CD14-positive monocyte (primary cell): ENCODE results near the gene PALS2. TPM values are rescaled to one million over a fixed set of nuclear protein-coding genes. Genes with fewer than 3 reads are reported as not detected.

Experiments used
- DNase-seq, 3 donors: peaks; one replicate each; pipeline ENCODE4 v3.0.0-alpha.2; 2011 to 2022
- H2AFZ ChIP-seq: 2 replicates; pipeline ENCODE4 v1.6.0; 2012; ENCODE audit warnings: mild to moderate bottlenecking, low read depth, low read length, inconsistent platforms; ENCODE audit not compliant: insufficient read depth, poor library complexity, severe bottlenecking
- H3K27ac ChIP-seq, 2 donors: 1 replicate in 1 of 2; 2 replicates in 1 of 2; pipeline ENCODE4 v1.5.1; 2012 to 2013; ENCODE audit warnings: low read length in 2 of 2, control low read depth in 1 of 2, inconsistent platforms in 1 of 2, low read depth in 1 of 2, mild to moderate bottlenecking in 1 of 2
- H3K27me3 ChIP-seq, 2 donors: one replicate each; pipeline versions ENCODE4 v1.6.0 to v1.6.1; 2011 to 2013; ENCODE audit warnings: low read length in 2 of 2; ENCODE audit not compliant: control insufficient read depth in 2 of 2, insufficient read depth in 2 of 2
- H3K36me3 ChIP-seq, 2 donors: replicated peaks in 1 of 2; 1 replicate in 1 of 2; 2 replicates in 1 of 2; pipeline versions ENCODE4 v1.5.1 to v1.6.1; 2012 to 2013; ENCODE audit warnings: low read length in 2 of 2, control low read depth in 1 of 2, inconsistent platforms in 1 of 2, mild to moderate bottlenecking in 1 of 2; ENCODE audit not compliant: insufficient read depth in 2 of 2, control insufficient read depth in 1 of 2
- H3K4me1 ChIP-seq, 2 donors: 1 replicate in 1 of 2; 2 replicates in 1 of 2; pipeline versions ENCODE4 v1.5.1 to v1.6.1; 2012 to 2013; ENCODE audit warnings: low read length in 2 of 2, control low read depth in 1 of 2, inconsistent platforms in 1 of 2, mild to moderate bottlenecking in 1 of 2, moderate library complexity in 1 of 2; ENCODE audit not compliant: insufficient read depth in 2 of 2, control insufficient read depth in 1 of 2
- H3K4me2 ChIP-seq: replicated peaks from 2 replicates; pipeline ENCODE3; 2012; ENCODE audit warnings: low read length, moderate library complexity, mild to moderate bottlenecking; ENCODE audit not compliant: poor library complexity, severe bottlenecking; ENCODE audit errors: extremely low read depth
- H3K4me3 ChIP-seq, 3 experiments: fragments of 200-600 bp in 1 of 3; sonication (generic) in 1 of 3; replicated peaks in 1 of 3; 1 replicate in 2 of 3; 2 replicates in 1 of 3; pipeline ENCODE4 v1.5.1; 2011 to 2013; ENCODE audit warnings: low read length in 3 of 3, mild to moderate bottlenecking in 3 of 3, control low read depth in 2 of 3, low read depth in 2 of 3, inconsistent platforms in 1 of 3, moderate library complexity in 1 of 3
- H3K79me2 ChIP-seq: 2 replicates; pipeline ENCODE4 v1.6.0; 2012; ENCODE audit warnings: mild to moderate bottlenecking, control low read depth, inconsistent platforms, low read length, moderate library complexity; ENCODE audit not compliant: insufficient read depth
- H3K9ac ChIP-seq: 2 replicates; pipeline ENCODE4 v1.6.0; 2017; ENCODE audit warnings: low read length, mild to moderate bottlenecking; ENCODE audit not compliant: insufficient read depth, poor library complexity, severe bottlenecking
- H3K9me3 ChIP-seq, 2 donors: replicated peaks in 1 of 2; 1 replicate in 1 of 2; 2 replicates in 1 of 2; pipeline versions ENCODE4 v1.5.1 to v1.6.1; 2012 to 2013; ENCODE audit warnings: low read length in 2 of 2, control low read depth in 1 of 2; ENCODE audit not compliant: control insufficient read depth in 1 of 2, insufficient read depth in 1 of 2
- H4K20me1 ChIP-seq: 2 replicates; pipeline ENCODE4 v1.6.0; 2012; ENCODE audit warnings: mild to moderate bottlenecking, low read length, control low read depth, moderate library complexity; ENCODE audit not compliant: insufficient read depth
- H3K27ac Mint-ChIP-seq, 7 donors: one replicate each; pipeline ENCODE4 v1.8.0; 2020; ENCODE audit warnings: mild to moderate bottlenecking in 7 of 7, mixed read lengths in 7 of 7, moderate library complexity in 6 of 7, inconsistent platforms in 2 of 7
- H3K27me3 Mint-ChIP-seq, 3 donors: one replicate each; pipeline ENCODE4 v1.8.0; 2021 to 2022; ENCODE audit warnings: low read depth in 3 of 3, mild to moderate bottlenecking in 3 of 3, mixed read lengths in 3 of 3, moderate library complexity in 3 of 3, inconsistent platforms in 1 of 3
- H3K36me3 Mint-ChIP-seq, 2 donors: one replicate each; pipeline ENCODE4 v1.8.0; 2020; ENCODE audit warnings: mixed read lengths in 2 of 2, inconsistent platforms in 1 of 2, mild to moderate bottlenecking in 1 of 2
- H3K4me1 Mint-ChIP-seq: one replicate; pipeline ENCODE4 v1.8.0; 2020; ENCODE audit warnings: mild to moderate bottlenecking, mixed read lengths
- H3K4me3 Mint-ChIP-seq, 2 donors: one replicate each; pipeline ENCODE4 v1.8.0; 2020; ENCODE audit warnings: mild to moderate bottlenecking in 2 of 2, mixed read lengths in 2 of 2, moderate library complexity in 1 of 2
- H3K9me3 Mint-ChIP-seq, 7 donors: one replicate each; pipeline ENCODE4 v1.8.0; 2020 to 2022; ENCODE audit warnings: mixed read lengths in 7 of 7, mild to moderate bottlenecking in 6 of 7, moderate library complexity in 6 of 7, inconsistent platforms in 2 of 7
- CTCF ChIP-seq: fragments of 200-600 bp; IDR thresholded peaks from one replicate; pipeline ENCODE4 v1.8.0; 2022; ENCODE audit warnings: antibody characterized with exemption, mild to moderate bottlenecking
- WGBS: methylation state at CpG from one replicate; pipeline ENCODE4 v1.1.5; 2013; ENCODE audit warnings: missing lambda C conversion rate; ENCODE audit not compliant: insufficient coverage; 5-methylcytosine and 5-hydroxymethylcytosine counted together
- intact Hi-C, 2 donors: fragments of 100-400 bp; cut with micrococcal nuclease; formaldehyde crosslinking; loops; one replicate each; pipeline versions ENCODE4 v1.15.0 to v1.15.1; 2023
- polyA plus RNA-seq, 3 donors: library from polyadenylated mRNA; depleted of rRNA in 1 of 3; unstranded in 2 of 3; stranded (reverse) in 1 of 3; fragments of 300-500 nt in 2 of 3; fragments of >200 nt in 1 of 3; fragmentation: Illumina TruSeq in 2 of 3; gene quantifications; 1 replicate in 2 of 3; 2 replicates in 1 of 3; pipeline ENCODE4 v1.2.3, GENCODE V29; 2012 to 2021

Gene PALS2
- polyA plus RNA-seq, 3 donors = 0.08 to 3.0 (median 2.8) TPM

- no peak for TF ChIP-seq CTCF
- H3K27me3 ChIP-seq = no peaks in the 10 kb centered on the region
These were observed 36.3 kb downstream of the PALS2 start for GRCh38 chr7:24609570-24609969.

GRCh38 chr7:24611130-24611529, 37.9 kb downstream of the PALS2 start:
- Histone ChIP-seq H3K4me1 (no peaks in the 10 kb centered on the region), H3K36me3 (no peaks in the 10 kb centered on the region), H3K27me3 (no peaks in the 10 kb centered on the region), H3K9ac (no peak overlapping the region), H4K20me1 (no peaks in the 10 kb centered on the region), H3K4me3 (no peak overlapping the region), H3K4me2 (no peak overlapping the region), H3K27ac (no peak overlapping the region), H3K79me2 (peaks cover 4% of the 10 kb centered on the region), H2AFZ (no peak overlapping the region), H3K9me3 (no peaks in the 10 kb centered on the region)
- H3K4me1 Mint-ChIP-seq = peaks cover 2% of the 10 kb centered on the region
- no peaks in the 10 kb centered on the region for H3K36me3 Mint-ChIP-seq
- intact Hi-C loops = no loop called here
- H3K27me3 Mint-ChIP-seq = no peaks in the 10 kb centered on the region
- WGBS = no CpG with 5 or more reads among the region's 3 CpGs
- DNase-seq = no peak
- peaks cover 0 to 7% (median 2%) of the 10 kb centered on the region in 7 donors for H3K9me3 Mint-ChIP-seq
- H3K27ac Mint-ChIP-seq = no peak overlapping the region
- no peak overlapping the region for H3K4me3 Mint-ChIP-seq
- no peak for TF ChIP-seq CTCF

More at GRCh38 chr7:24609570-24609969, 36.3 kb downstream of the PALS2 start:
- no CpG with 5 or more reads among the region's 2 CpGs for WGBS
- H3K4me1 ChIP-seq = no peaks in the 10 kb centered on the region
- intact Hi-C loops = no loop called here
- Mint-ChIP-seq H3K27ac (no peak overlapping the region), H3K4me3 (no peak overlapping the region), H3K27me3 (no peaks in the 10 kb centered on the region), H3K36me3 (no peaks in the 10 kb centered on the region), H3K9me3 (peaks cover 0 to 2% (median 0%) of the 10 kb centered on the region in 7 donors), H3K4me1 (peaks cover 2% of the 10 kb centered on the region)
- H2AFZ ChIP-seq = no peak overlapping the region
- no peak for DNase-seq
- no peak overlapping the region for H3K4me3 ChIP-seq
- H3K79me2 ChIP-seq = peaks cover 4% of the 10 kb centered on the region
- no peaks in the 10 kb centered on the region for H3K36me3 ChIP-seq
- no peaks in the 10 kb centered on the region for H3K9me3 ChIP-seq
- no peak overlapping the region for H3K4me2 ChIP-seq
- H4K20me1 ChIP-seq = no peaks in the 10 kb centered on the region
- H3K27ac ChIP-seq = no peak overlapping the region
- no peak overlapping the region for H3K9ac ChIP-seq
